ENCODE measurements around the gene CHRNB2.

The CHRNB2 gene

DNA sequence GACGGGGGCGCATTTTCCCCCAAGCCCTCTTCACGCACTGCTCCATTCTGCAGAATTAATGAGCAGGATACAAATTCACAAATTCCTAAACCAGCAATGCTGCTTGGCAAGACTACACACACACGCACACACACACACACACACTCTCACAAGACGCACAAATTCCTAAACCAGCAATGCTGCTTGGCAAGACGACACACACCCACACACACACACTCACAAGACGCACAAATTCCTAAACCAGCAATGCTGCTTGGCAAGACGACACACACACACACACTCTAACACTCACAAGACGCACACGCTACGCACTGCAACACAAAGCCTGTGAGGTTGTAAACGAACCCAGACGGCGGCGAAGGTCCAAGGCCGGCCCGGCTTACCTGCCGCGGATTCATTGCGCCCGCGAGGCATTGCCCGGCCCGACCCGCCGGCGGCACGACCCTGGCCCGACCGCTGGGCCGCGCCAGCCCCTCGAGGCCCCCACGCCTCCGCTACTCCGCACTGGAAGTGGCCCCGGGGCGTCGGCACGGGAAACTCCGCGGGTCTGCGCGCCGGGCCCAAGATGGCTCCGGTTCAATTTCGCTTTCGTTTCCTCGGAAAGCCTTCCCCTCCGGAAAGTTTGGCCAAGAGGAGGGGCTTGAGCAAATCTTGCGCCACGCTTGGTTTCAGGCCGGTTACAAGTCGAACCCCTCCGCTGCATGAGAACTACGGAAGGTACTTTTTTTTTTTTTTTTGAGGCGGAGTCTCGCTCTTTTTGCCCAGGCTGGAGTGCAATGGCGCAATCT is 40.2 kb downstream of the CHRNB2 start, which contains the start of gene ADAR:
ADAR (minus strand) TSS at position 578 of the 788 bp plus-strand sequence; CDS start at position 398, 180 bp downstream.
- Histone ChIP-seq H3K27me3 (no peaks in the 10 kb centered on the region), H3K4me1 (peaks cover 5% of the 10 kb centered on the region), H3K4me3 (ENCODE audit: low read depth, low read length) (peak within 1 kb of the TSS; percentile 89), H3K9me3 (no peaks in the 10 kb centered on the region), H3K36me3 (peaks cover 4% of the 10 kb centered on the region)
- TF ChIP-seq, protein P1, sequence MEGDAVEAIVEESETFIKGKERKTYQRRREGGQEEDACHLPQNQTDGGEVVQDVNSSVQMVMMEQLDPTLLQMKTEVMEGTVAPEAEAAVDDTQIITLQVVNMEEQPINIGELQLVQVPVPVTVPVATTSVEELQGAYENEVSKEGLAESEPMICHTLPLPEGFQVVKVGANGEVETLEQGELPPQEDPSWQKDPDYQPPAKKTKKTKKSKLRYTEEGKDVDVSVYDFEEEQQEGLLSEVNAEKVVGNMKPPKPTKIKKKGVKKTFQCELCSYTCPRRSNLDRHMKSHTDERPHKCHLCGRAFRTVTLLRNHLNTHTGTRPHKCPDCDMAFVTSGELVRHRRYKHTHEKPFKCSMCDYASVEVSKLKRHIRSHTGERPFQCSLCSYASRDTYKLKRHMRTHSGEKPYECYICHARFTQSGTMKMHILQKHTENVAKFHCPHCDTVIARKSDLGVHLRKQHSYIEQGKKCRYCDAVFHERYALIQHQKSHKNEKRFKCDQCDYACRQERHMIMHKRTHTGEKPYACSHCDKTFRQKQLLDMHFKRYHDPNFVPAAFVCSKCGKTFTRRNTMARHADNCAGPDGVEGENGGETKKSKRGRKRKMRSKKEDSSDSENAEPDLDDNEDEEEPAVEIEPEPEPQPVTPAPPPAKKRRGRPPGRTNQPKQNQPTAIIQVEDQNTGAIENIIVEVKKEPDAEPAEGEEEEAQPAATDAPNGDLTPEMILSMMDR (IDR thresholded peaks at IDR 0.05; ENCODE audit: low read depth, low read length) = peak; percentile 3; the same call in 1 of the 2 replicates
- DNase-seq = peak; percentile 84

DNA sequence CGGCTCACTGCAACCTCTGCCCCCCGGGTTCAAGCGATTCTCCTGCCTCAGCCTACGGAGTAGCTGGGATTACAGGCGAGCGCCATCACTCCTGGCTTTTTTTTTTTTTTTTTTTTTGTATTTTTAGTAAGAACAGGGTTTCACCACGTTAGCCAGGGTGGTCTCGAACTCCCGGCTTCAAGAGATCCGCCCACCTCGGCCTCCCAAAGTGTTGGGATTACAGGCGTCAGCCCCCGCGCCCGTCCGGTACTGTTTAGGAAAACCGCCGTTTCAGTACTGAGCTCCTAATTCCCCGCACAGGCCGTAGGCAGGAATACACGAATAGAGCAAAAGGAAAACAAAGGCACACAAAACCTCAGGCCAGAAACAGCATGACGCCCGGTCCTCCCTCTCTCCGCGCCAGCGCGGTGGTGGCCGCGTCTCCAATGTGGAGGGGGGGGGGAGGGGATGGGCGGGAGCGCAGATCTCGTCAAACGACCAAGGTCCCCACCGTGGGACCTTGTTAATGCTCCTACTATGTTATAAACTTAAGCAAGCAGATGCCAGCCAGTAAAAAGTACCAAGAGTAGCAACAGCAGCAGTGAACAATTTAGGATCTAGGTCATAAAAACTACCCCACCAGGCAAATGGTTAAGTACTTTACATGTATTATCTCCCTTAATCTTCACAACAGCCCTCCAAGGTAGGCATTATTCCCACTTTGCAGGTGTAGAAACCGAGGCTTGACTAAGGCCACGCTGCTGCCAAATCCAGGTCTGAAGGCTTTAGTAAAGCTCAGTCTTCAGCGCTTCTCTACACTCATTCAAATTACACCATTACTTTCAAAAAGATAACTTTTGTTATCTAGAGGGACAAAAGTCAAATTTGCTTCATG is 41.1 kb downstream of the CHRNB2 start:
- H3K9me3 ChIP-seq = no peaks in the 10 kb centered on the region
- peak; percentile 52 for DNase-seq

DNA sequence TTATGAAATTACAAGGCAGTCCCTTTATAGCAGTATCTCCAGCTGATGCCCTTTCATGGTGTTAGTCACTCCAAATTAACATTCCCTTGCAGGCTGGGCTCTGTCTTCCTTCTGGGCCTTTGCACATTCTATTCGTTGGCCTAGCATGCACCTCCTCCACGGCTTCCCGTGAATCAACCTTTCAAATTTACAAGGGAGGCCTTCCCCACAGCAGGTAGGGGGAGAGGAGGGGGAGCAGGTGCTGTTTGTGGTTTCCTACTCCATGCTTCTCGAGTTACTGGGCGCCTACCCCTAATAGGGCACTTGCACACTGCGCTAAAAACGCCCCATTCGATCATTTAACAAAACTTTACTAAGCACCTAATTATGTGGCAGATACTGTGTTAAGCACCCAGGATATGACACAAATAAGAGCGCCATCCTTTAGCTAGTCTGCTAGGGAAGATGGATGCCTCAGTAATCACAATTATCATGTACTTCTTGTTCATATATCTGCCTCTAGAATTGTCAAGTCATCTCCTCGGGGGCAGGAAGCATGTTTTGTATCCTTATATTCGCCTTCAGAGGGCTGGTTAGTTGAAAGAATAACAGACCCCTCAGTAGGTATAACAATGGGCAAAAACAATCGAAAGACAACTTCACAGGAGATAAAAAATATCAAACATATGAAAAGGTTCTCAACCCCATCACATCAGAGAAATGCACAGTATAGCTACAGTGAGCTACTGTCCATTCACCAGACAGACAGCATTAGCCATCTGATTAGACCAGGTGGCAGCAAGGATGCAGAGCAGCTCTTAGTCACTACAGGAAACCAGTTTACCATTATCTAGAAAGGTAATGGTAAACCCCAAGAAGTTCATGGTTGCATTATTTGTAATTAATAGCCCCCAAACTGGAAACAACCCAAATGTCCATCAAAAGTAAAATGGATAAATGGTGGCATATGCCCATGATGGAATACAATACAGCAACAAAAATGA is 42.1 kb downstream of the CHRNB2 start:
- Histone ChIP-seq H3K27me3 (no peaks in the 10 kb centered on the region), H3K36me3 (no peaks in the 10 kb centered on the region), H3K4me1 (peaks cover 5% of the 10 kb centered on the region), H3K9me3 (no peaks in the 10 kb centered on the region), H3K4me3 (ENCODE audit: low read depth, low read length) (no peak overlapping the region)
- TF ChIP-seq, protein P1 (IDR thresholded peaks at IDR 0.05; ENCODE audit: low read depth, low read length) = no peak
- no peak for DNase-seq

More for the DNA sequence above, 41.1 kb downstream of the CHRNB2 start:
- peak overlapping the region; percentile 89 for H3K4me3 ChIP-seq (ENCODE audit: low read depth, low read length)
- no peaks in the 10 kb centered on the region for H3K36me3 ChIP-seq
- TF ChIP-seq, protein P1 (IDR thresholded peaks at IDR 0.05; ENCODE audit: low read depth, low read length) = no peak
- no peaks in the 10 kb centered on the region for H3K27me3 ChIP-seq
- H3K4me1 ChIP-seq = peaks cover 5% of the 10 kb centered on the region

DNA sequence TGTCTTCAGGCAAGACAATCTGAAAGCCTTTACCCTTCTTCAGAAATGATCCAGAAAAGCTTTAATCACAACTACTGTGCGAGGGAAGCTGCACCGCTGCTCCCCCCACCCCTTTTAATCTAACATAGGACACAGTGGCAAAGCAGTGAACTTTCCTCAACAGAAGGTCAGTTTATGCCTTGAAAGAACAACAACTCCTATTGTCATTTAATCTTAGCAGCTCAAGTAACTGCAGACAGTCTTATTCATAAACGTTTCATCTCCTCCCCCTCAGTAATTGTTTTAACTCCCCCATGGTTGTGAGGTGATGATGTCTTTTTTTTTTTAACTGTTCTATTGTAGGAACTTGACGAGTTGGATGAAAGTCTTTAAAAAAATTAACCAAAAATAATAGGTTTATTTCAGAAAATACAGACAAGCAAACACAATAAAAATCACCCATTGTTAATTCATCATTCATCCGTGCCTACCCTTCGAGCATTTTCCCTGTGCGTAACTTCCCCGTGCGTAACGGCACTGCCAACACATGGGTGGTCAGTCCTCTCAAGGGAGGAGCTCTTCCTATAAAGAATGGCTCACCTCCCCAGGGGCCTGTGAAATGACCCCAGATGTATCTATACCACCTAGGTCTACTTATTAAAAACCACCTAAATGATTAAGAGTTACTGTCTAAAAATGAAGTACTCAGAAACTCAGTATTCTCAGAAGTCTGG is 43.7 kb downstream of the CHRNB2 start:
- Histone ChIP-seq H3K36me3 (no peaks in the 10 kb centered on the region), H3K9me3 (no peaks in the 10 kb centered on the region), H3K4me1 (peaks cover 14% of the 10 kb centered on the region), H3K4me3 (ENCODE audit: low read depth, low read length) (no peak overlapping the region), H3K27me3 (no peaks in the 10 kb centered on the region)
- no peak for DNase-seq
- TF ChIP-seq, protein P1 (IDR thresholded peaks at IDR 0.05; ENCODE audit: low read depth, low read length) = no peak

DNA sequence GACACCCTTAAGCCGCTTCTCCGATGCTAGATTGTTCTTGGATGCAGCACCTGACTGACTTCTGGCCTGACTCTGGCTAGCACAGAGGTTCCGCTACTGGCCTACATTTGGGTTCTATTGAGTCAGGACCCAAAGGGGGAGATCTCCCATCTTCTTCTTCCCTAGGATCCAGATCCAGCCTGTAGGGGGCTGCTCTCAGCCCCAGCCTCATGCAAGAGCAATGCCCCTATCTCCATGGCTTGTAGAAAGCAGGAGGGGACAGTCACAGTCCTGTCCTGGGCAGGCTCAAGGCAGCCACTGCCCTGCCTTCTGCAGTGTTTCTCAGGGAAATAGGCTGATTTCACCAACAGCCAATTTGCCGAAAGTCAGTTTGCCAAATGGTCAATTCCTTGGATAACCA is 46.7 kb downstream of the CHRNB2 start:
- no peaks in the 10 kb centered on the region for H3K27me3 ChIP-seq
- no peak for DNase-seq
- H3K36me3 ChIP-seq = peaks cover 8% of the 10 kb centered on the region; the same call in 1 of the 2 replicates
- no peaks in the 10 kb centered on the region for H3K9me3 ChIP-seq
- TF ChIP-seq, protein P1 (IDR thresholded peaks at IDR 0.05; ENCODE audit: low read depth, low read length) = peak; percentile 39
- peaks cover 22% of the 10 kb centered on the region for H3K4me1 ChIP-seq
- no peak overlapping the region for H3K4me3 ChIP-seq (ENCODE audit: low read depth, low read length)

Measured in BE2C (cell line).